Stimulated activated CD8-positive, alpha-beta memory T cell treated with anti-CD3 and anti-CD28 coated beads, Interleukin-7, amount 100 ng/mL, for 1 hour (primary cell): Measurements from ENCODE around the gene CTXND1.

Experiments used
- DNase-seq, 2 donors: peaks; one replicate each; pipeline ENCODE4 v3.0.0-alpha.2; 2020; ENCODE audit warnings: low read depth in 2 of 2

The CTXND1 gene

GRCh38 chr15:80259942-80260510, 8.0 kb upstream of the CTXND1 start:
- DNase-seq = no peak

- DNase-seq = no peak
Observed at GRCh38 chr15:80251428-80252120, 439 bp downstream of the CTXND1 start.

GRCh38 chr15:80250614-80251427, 1.2 kb downstream of the CTXND1 start:
- no peak for DNase-seq

- no peak for DNase-seq
Observed at GRCh38 chr15:80249973-80250372, 2.0 kb downstream of the CTXND1 start.

GRCh38 chr15:80247320-80247719, 4.7 kb downstream of the CTXND1 start:
- no peak for DNase-seq

- no peak for DNase-seq
Observed at GRCh38 chr15:80246425-80246894, 5.6 kb downstream of the CTXND1 start.

- DNase-seq = no peak
Observed at GRCh38 chr15:80242802-80243201, 9.2 kb downstream of the CTXND1 start.

GRCh38 chr15:80242132-80242769, 9.8 kb downstream of the CTXND1 start:
- DNase-seq = no peak

GRCh38 chr15:80241508-80241907, 10.5 kb downstream of the CTXND1 start:
- no peak for DNase-seq

- no peak for DNase-seq
Observed at GRCh38 chr15:80240276-80240675, 11.7 kb downstream of the CTXND1 start.

GRCh38 chr15:80234883-80235282, 17.1 kb downstream of the CTXND1 start:
- no peak for DNase-seq

- DNase-seq = no peak
Observed at GRCh38 chr15:80233581-80233980, 18.4 kb downstream of the CTXND1 start.

GRCh38 chr15:80231371-80231770, 20.6 kb downstream of the CTXND1 start:
- no peak for DNase-seq

- DNase-seq = no peak
Observed at GRCh38 chr15:80228959-80229610, 22.9 kb downstream of the CTXND1 start.

- no peak for DNase-seq
Observed at GRCh38 chr15:80219955-80220354, 32.1 kb downstream of the CTXND1 start.

- no peak for DNase-seq
Observed at GRCh38 chr15:80217327-80217900, 34.6 kb downstream of the CTXND1 start.

GRCh38 chr15:80216911-80217310, 35.1 kb downstream of the CTXND1 start:
- DNase-seq = no peak

- no peak for DNase-seq
Observed at GRCh38 chr15:80216141-80216540, 35.9 kb downstream of the CTXND1 start.

GRCh38 chr15:80214910-80215309, 37.1 kb downstream of the CTXND1 start:
- DNase-seq = no peak

GRCh38 chr15:80211976-80212375, 40.0 kb downstream of the CTXND1 start:
- no peak for DNase-seq
